DLD1 (cell line): ENCODE data around the gene ZNF521.

Experiments
- in situ Hi-C: cut with HindIII; loops from 2 replicates; pipeline ENCODE4 v1.10.0; 2017; ENCODE audit warnings: low sequenced_read_pairs

The ZNF521 gene

DNA sequence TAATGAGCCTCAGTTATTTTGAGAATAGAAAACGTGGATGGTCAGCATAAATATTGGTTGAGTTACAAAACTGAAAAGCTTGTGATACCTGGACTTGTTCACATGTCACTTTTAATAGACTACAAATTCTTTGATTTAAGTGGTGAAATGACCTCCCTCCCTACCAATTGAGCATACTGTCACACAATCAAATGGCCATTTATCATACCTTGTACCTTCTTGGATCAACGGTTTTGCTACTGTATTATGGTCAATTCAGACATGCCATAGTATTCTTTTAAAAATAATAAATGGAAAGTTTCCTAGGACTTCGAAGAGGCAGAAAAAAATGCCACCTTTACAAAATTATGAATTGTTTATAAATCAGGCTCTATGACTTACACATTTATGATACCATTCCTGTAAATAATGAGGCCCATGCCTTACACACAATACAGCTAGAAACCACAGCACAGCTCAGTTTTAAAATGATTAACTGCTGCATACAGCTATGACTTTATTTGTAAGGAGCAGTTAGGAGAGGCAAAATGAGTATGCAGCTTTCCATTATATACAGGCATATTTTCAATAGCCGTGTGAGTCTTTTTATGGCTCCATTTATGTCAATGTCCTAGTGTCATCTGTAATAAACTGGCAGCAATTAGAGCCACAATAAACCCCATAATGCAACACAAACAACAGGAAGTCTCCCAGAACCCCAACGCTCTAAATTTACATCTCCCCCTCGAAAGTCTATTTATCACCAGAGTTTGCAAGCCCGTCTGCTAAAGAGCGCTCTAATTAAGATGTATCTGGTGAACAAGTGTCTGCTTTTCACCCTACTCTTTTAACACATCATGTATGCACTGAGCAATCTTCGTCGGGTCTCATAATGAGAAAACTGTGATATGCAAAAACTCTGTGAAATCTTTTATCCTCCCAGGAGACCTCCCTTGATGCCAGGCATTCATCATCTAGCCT lies 176.1 kb downstream of the ZNF521 start:
- in situ Hi-C loops: no loop called here

DNA sequence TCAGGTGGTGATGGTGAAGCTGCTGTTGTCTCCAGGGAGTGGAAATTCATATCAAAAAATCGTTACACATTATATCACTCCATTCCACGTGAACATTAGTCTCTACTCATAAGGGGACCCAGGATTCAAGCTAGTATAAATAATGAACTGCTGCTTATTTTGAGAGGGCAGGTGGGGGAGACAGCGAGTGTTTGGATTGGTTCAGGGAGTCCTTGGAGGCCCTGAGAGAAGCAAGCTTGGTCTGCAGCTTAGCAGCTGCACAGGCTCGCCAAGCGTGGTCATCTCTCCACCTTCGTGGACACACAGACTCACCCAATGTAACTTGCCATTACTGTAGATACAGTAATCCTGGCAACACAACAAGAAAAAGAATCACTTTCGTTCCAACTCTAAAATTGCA lies 177.6 kb downstream of the ZNF521 start:
- in situ Hi-C loops: no loop called here

DNA sequence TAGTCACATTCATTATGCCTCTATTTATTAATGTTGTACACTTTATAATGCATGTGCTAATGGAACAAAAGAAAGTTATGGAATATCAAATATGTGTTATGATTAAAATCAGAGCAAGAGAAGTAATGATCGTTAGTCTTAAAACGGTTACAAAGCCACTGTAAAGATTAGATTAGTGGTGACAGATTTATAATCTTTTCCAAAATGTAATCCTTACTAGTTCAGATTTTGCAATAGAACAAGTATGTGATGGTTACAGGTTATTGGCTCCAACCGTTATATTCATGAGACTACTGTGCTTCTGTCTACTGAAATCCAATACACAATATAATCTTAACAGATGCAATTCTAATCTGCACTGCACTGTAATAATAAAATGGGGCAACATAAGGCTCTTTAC lies 180.6 kb downstream of the ZNF521 start:
- in situ Hi-C loops: no loop called here

DNA sequence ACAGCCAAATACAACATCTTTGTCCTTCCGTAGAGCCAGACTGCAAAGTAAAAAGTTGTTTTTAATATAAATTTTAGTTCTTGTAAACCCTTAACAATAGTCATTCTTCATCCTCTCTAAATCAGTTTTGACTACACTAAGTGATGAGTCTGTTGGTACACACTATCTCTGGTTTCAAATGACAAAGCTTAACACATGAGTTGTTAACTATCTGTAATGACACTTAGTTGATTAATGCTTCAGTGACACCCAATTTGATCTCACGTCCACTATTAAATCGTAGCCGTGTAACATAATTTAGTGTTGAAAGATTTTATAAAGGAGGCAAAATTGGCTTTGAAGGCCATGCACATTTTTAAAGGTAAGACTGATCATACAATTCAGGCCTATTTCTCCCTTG lies 181.6 kb downstream of the ZNF521 start:
- in situ Hi-C loops: no loop called here

DNA sequence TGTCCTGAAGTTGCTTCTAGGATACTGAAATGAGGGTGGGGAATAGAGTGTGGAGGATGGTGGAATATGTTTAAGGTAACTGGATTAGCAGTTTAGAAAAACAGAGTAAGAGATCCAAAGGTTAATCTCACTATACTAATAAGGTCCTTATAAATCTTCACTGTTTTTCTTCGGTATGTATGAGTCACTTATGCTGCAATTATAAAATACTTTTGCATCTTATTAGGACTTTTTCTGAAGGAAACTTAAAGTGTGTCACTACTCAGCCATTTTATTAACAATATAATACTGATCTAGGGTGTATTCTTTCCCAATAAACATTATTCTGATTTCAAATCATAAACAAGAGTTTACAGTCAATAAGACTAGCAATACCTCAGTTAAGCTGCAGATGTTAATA lies 182.3 kb downstream of the ZNF521 start:
- in situ Hi-C loops: no loop called here

DNA sequence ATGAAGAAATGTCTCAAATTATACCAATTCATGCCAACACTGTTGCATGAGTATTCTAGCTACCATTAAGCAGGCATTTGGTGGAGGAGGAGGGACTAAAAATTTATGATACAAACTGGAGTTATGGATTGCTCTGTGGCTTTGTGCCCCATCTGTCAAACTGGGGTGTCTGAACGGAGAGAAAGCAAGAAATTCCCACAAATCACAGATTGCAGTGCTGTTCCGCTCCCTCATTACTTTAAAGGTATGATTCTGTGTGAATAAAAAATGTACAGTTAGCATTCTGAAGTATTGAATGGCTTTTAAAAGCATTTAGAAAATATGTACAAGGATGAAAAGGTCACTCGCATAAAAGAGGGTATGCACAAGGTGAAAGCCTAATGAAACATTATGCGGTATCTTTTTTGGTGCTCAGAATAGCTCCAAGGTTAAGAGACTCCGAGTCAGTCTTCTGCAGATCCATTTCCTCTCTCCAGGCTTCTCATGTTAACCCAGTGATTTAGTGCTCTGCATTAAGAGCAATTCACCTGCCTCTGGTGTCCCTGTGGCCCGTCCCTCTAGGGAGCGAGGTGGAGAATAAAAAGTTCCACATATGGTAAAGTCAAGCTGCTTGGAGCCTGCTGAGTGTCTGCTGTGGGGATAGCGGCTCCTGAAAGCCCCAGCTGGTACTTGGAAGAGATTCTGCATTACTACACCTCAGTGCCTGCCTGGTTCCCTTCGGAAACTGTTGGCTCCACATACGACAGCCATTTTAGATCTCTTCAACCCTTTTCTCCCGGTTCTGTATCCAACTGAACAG lies 184.2 kb downstream of the ZNF521 start:
- in situ Hi-C loops: no loop called here

DNA sequence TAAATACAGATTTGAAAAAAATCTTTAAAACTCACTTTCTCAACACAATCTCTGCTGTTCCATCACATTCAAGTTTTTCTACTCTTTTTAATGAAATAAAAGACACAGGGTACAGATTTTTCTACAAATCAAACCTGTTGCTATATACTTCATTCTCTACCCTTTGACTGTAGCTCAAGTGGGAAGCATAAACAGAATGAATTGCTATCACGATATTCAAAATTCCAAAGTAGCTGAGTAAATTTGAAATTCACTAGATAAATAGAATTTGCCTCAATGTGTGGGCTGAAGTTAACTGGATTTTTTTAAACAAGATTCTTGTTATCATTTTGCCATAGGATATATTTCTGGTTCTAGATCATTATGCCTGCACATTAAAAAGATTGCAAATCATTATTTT lies 185.9 kb downstream of the ZNF521 start:
- in situ Hi-C loops: no loop called here

DNA sequence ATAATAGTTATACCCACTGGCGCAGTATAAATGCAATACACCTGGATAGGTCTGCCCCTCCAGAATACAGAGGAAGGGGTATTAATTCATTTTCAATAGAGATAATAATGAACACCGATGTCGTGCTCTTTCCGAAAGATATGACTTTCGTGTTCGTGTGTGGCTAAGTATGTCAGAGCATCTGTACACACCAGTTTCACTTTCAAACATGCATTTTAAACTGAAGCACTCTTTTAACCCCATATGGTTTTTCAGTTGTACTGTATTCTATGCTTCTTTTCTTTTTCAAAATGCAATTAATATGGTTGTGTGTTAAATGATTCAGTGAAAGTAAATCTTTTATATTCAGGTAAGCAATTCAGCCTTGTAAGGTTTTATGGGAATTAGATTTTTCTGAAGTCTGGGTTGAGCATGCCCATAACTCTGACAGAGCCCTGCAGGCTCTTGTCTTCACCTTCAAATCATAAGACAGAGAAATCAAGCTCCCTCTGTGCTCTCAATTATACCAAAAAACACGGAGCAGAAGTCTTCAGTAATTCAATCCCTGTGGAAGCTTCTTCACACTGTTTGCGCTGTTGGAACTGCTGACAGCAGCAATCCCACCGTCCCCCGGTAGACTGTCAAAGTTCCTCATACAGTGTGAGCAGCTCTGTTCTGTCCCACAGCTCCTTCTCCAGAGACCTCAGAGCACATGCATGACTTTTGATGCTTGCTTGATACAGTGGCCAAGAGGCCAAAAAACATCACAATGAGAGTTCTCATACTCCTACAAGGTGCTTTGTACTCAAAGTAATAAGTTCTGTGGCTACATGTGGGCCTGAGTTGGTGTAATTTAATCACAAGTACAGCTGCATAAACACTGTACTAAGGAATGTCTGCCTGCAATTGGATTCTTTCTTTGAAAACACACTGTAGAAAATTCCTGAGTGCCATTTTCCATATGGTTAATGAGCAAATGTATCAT lies 186.8 kb downstream of the ZNF521 start:
- in situ Hi-C loops: no loop called here

DNA sequence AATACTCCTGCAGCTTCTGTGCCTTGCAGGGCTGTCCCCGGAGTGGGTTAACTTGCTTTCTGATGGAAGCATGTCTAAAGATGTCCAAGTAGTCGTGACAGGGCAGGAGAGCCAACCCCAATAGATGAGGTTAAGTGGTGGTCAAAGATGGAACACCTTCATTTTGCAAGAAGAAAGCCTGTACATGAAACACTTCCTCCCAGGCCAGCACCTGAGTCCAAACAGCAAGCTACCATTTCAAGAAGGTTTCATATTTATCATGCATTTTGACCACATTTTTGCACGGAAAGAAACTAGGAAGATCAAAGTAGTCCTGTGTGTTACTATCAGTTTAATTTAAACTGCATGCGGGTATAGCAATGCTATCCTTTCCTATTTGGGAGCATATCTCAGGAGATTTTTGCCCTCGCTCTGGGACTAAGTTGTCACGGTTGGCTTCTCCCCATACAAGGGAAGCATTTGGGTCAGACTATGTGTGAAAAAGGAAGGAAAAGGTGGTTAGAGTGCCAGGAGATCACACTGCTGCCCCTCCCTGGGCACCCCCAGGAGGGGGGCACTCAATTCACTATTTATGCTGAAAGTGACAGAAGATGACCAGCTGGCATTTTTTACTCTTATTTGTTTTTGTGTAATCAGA lies 187.6 kb downstream of the ZNF521 start:
- in situ Hi-C loops: no loop called here

DNA sequence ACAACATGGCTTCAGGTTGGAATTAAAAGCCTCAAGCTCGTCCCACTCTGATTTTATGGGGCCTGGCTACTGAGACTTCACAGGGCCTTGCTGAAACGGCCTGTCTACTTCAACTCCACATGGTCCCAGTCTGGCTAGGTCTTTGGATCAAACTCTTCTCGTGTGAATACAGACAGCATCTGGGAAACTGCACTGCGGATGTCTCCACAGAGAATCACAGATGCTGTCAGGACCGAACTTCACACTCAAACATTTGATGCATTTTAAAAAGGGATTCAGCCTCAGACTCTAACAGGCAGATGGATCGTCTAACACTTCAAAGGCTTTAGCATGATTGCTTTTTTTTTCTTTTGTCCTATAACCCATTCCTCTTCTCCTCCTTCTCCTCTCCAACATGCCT lies 198.5 kb downstream of the ZNF521 start:
- in situ Hi-C loops: no loop called here

DNA sequence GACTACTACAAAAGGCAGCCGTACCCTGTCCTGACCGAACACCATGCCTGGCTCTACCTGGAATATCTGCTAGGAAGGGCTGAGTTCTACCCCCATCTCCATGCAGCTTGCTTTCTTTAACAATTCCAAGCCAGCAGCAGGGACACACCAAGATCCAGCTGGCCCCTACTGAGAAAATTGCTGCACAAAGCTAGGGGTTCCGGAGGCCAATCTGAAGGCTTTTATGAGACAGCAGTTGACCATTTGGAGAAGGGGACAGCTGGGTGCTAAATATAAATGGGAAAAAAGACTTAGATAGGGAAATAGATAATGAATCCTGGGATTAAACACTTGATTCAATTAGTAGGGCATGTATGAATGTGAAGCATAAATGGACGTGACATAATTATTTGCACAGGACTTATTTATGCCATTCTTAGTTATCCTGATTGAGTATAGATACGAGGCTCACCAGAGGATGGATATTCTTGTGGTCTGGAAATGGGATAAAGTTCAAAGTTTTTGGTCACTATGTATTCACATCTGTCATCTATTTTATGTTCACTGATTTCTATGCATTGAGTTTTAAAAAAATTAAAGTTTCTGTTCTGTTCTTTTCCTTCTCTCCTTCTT lies 204.0 kb downstream of the ZNF521 start:
- in situ Hi-C loops: no loop called here

DNA sequence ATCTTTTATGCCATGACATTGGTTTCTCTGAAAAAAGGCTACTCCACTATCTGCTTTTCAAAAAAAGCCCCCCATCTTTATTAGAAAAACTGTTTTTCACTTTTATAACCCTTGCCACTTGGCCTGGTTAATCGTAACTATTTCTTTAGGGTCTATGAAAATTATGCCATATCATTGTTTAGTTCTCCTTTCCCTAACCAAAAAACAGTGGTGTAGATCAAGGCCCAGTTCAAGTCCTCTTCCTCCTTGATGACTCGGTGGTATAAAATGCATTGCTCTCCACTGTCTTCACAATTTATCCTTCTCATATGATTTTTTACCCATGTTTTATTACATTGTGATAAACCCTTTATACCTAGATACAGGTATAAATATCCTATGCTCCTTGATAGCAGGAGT lies 205.5 kb downstream of the ZNF521 start:
- in situ Hi-C loops: no loop called here

DNA sequence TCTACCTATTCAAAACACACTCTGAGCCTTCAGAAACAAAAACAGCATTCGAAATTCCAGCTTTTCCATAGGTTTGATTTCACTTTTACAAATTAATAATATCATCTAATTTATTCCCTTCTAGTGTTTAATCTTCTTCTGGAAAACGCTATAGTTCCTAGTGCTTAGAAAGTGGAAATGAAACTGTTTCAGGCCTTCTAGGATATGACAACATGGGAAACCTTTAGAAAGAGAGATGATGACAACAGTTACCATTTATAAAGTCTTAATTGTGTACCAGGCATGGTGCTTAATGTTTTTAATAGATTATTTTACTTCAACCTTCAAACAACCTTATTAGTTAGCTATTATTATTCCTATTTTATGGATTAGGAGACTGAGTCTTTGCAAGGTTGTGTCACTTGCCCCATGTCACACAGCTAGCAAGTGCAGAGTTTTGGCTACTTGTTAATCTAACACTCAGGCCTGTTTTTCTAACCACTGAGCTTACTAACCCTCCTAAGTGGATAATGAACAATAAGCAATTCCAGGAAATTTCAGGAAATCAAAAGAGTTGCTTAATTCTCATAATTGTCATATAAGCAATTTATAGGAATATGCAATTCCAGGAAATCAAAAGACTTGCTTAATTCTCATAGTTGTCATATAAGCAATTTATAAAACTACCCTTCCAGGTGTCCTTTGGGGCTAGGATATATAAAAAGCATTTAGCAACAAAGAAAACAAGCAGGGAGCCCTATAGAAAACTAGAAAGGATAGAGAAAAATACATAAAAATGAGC lies 206.0 kb downstream of the ZNF521 start:
- in situ Hi-C loops: no loop called here

DNA sequence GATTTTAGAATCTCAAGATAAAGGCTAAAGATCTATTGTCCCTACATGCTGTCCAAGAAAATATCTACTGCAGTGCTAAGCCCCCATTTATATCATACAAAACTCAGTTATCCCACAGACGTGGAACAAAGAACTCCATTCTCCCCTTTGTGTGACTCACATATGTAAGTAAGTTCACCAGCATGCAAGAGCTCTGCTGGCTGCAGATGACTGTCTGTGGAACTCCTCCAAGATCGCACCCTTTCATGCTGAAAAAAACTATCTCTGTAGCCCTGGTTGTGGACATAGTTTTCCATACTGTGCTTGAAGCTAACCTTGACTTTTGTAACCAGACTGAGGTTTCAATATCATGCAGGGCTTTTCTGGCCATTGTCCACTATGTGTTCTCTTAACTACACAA lies 207.1 kb downstream of the ZNF521 start:
- in situ Hi-C loops: no loop called here

DNA sequence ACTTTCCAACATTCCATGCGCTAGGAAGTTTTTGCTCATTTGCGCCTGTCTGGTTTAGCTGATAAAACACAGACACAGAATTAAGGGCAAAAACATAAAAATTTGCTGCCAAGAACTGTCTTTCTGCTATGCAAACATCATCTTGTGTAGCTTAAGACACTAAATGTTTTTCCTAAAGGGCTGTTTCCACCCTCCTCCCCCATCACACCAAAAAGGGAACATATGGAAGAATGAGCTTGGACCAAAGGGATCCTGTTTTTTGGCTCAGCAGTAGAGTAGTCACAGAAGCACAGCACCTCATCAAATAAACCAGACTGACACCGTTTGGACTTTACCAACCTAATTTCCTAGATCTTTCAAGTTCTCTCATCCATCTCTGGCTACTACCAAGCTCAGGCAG lies 210.1 kb downstream of the ZNF521 start:
- in situ Hi-C loops: no loop called here

DNA sequence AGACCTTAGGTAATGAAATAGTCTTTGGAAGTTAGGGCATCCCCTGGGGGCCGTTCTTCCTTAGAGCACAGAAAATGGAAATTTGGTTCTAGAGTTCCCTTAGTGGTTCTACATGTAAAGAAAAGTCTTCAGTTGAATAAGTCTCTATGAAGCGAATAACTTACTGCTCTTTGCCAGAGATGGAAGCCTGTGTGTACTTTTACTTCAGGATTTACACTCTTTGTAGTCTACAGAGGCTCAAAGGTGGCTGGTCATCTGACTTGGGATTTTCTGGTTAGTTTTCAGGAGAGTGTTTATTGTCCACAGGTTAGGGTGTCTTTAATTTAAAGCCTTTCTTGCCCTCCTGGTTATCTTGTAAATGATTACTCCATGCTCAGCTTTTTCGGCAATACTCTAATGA lies 210.6 kb downstream of the ZNF521 start:
- in situ Hi-C loops: no loop called here

DNA sequence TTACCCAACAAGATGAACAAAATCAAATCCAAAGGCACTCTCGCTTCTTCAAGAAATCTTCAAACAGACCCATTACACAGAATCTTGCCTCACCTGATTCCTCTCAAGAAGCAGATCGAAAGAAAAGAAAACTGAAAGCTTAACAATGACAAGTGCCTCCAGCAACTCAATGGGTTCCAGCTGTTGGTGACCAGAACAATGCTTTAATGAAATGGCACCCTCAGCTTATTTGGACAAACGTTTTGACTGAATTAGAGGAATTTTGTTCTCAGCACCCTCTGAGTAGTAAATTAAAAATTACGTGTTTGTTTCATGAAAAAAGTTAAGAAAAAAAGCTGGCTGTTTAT lies 211.0 kb downstream of the ZNF521 start:
- in situ Hi-C loops: no loop called here

DNA sequence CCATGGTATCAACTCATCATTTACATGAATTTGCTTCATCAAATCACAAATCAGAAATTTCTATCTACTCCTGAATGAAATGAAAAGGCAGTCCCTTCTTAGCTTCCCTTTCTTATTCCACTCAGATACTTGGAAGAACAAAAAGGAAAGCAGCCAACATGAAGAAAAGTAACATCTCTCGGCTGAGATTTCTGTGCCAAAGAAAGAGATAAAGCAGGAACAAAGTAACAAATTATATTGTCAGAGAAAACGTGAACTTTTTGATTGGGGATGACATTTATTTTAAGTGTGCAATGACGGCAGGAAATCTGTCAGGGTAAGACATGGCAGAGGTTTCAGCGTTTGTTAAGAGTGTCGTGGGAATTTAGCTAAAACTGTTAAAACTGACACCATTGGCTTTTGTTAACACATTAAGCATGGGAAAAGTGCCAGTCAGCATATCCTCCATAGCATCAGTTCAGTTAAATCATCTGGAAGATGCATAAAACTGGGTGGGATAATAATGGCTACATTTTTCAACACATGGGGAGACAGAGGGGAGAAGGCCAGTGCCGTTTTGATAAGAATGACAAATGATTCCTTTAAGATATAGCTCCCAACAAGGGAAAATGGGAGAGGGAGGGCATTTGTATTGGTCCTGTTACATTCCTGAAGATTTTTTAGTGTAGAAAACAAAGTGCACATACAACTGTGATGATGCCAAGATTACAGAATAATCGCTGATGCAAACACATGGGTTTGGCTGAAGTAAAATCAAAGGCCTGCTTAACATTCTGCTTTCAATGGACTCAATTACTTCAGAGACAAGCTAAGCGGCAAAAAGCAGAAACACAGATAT lies 211.6 kb downstream of the ZNF521 start:
- in situ Hi-C loops: no loop called here

DNA sequence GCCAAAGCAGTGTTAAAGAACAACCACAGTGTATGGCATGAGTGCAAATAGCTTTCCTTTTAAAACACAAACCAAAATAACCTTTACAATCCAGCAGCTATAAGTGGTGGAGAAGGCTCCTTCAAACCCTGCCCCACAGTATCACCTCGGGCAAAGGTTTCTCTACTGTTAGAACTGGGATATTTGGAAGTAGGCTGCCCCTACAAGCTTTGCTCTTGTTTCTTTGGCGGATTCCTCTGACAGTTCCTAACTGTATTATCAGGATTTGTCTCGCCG lies 214.8 kb downstream of the ZNF521 start:
- in situ Hi-C loops: no loop called here
